Stomach (tissue), 4 donors: Measurements from ENCODE around the gene IGFN1.

ENCODE experiments used
- CTCF ChIP-seq, 7 experiments: fragments of 450-650 bp in 4 of 7; fragments of 200-600 bp in 3 of 7; sonication (generic) in 3 of 7; IDR thresholded peaks; one replicate each; pipeline ENCODE4 v1.5.1; 2016 to 2019; ENCODE audit warnings: antibody characterized with exemption in 7 of 7, control low read depth in 2 of 7, mild to moderate bottlenecking in 1 of 7
- EP300 ChIP-seq: sonication (generic); formaldehyde crosslinking; IDR thresholded peaks from one replicate; pipeline ENCODE4 v1.6.1; 2017; ENCODE audit warnings: antibody characterized with exemption
- POLR2A ChIP-seq, 4 donors: fragments of 450-650 bp; IDR thresholded peaks; one replicate each; pipeline ENCODE4 v1.6.1; 2016; ENCODE audit warnings: antibody characterized with exemption in 4 of 4, control low read depth in 2 of 4, mild to moderate bottlenecking in 1 of 4, moderate library complexity in 1 of 4
- POLR2AphosphoS5 ChIP-seq, 3 donors: sonication (generic); formaldehyde crosslinking; IDR thresholded peaks; one replicate each; pipeline ENCODE4 v1.6.1; 2016; ENCODE audit warnings: antibody characterized with exemption in 3 of 3

- no peak for TF ChIP-seq CTCF (IDR thresholded peaks at IDR 0.05)
- TF ChIP-seq POLR2A (IDR thresholded peaks at IDR 0.05), result no peak
- no peak for TF ChIP-seq POLR2AphosphoS5 (IDR thresholded peaks at IDR 0.05)
- no peak for TF ChIP-seq EP300
Observed at GRCh38 chr1:201221201-201221846, 30.7 kb downstream of the IGFN1 start.
